ENCODE results near the gene AKAP9. TPM values are rescaled to one million over a fixed set of nuclear protein-coding genes. Genes with fewer than 3 reads are reported as not detected.
A peak's percentile ranks its signal among the peaks of the same experiment; 100 is the strongest.
"Not testable (repeated sequence)": the region's sequence is repeated elsewhere in the genome, so short reads cannot be mapped to it uniquely, and the experiment has no call there.

Gene AKAP9
- total and polyA plus RNA-seq, 4 experiments from 2014 or later = 8.6 to 91.4 (median 71.0) TPM

DNA sequence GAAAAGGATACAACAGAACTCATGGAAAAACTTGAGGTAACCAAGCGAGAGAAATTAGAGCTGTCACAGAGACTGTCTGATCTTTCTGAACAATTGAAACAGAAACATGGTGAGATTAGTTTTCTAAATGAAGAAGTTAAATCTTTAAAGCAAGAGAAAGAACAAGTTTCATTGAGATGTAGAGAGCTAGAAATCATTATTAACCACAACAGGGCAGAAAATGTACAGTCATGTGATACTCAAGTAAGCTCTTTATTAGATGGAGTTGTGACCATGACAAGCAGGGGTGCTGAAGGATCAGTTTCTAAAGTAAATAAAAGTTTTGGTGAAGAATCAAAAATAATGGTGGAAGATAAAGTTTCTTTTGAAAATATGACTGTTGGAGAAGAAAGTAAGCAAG, 62.1 kb downstream of the AKAP9 start:
- peaks cover 66 to 68% of the 10 kb centered on the region in 2 donors for H3K36me3 Mint-ChIP-seq
- intact Hi-C loops (cut with micrococcal nuclease) = no loop called here
- H3K4me1 Mint-ChIP-seq = peaks cover 0 to 2% (median 0%) of the 10 kb centered on the region in 4 donors
- H3K27ac Mint-ChIP-seq = peak overlapping the region in 1 of 7 donors; percentile 73
- H3K27me3 Mint-ChIP-seq = no peaks in the 10 kb centered on the region
- ChIA-PET POLR2A (ENCODE audit: partially characterized antibody) (no interaction called here), CTCF (ENCODE audit: partially characterized antibody) (no interaction called here)
- Histone ChIP-seq H3K4me1 (ENCODE audit: insufficient read depth, low read length) (no peaks in the 10 kb centered on the region), H3K9me3 (ENCODE audit: control insufficient read depth in 1 of 2, low read length in 2 of 2) (no peaks in the 10 kb centered on the region), H3K27ac (ENCODE audit: low read depth, low read length) (no peak overlapping the region), H3K36me3 (ENCODE audit: insufficient read depth, low read length) (no peaks in the 10 kb centered on the region), H3K4me3 (ENCODE audit: low read length in 2 of 2) (no peak overlapping the region), H3K27me3 (ENCODE audit: insufficient read depth, low read length) (no peaks in the 10 kb centered on the region)
- no peak for DNase-seq
- H3K4me3 Mint-ChIP-seq = no peak overlapping the region
- H3K9me3 Mint-ChIP-seq = peaks cover 0 to 5% (median 0%) of the 10 kb centered on the region in 8 donors

DNA sequence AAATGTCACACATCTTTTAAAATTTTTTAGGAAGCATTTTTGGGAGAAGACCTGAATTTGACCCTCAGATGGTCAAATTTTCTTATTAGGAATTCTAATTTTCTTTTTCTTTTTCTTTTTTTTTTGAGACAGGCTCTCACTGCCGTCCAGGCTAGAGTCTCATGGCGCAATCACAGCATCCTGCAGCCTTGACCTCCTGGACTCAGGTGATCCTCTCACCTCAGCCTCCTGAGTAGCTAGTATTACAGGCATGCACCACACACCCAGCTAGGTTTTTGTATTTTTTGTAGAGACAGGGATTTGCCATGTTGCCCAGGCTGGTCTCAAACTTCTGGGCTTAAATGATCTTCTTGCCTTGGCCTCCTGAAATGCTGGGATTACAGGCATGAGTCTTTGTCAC, 65.4 kb downstream of the AKAP9 start:
- no peak overlapping the region for H3K4me3 Mint-ChIP-seq
- DNase-seq = no peak
- Histone ChIP-seq H3K9me3 (ENCODE audit: control insufficient read depth in 1 of 2, low read length in 2 of 2) (no peaks in the 10 kb centered on the region), H3K36me3 (ENCODE audit: insufficient read depth, low read length) (no peaks in the 10 kb centered on the region), H3K4me3 (ENCODE audit: low read length in 2 of 2) (no peak overlapping the region), H3K27me3 (ENCODE audit: insufficient read depth, low read length) (no peaks in the 10 kb centered on the region), H3K27ac (ENCODE audit: low read depth, low read length) (no peak overlapping the region), H3K4me1 (ENCODE audit: insufficient read depth, low read length) (no peaks in the 10 kb centered on the region)
- H3K36me3 Mint-ChIP-seq = peaks cover 56 to 63% of the 10 kb centered on the region in 2 donors
- H3K27ac Mint-ChIP-seq = no peak overlapping the region
- H3K27me3 Mint-ChIP-seq = no peaks in the 10 kb centered on the region
- H3K4me1 Mint-ChIP-seq = peaks cover 0 to 2% (median 0%) of the 10 kb centered on the region in 4 donors
- ChIA-PET CTCF (ENCODE audit: partially characterized antibody) (no interaction called here), POLR2A (ENCODE audit: partially characterized antibody) (no interaction called here)
- H3K9me3 Mint-ChIP-seq = peaks cover 0 to 5% (median 0%) of the 10 kb centered on the region in 8 donors
- intact Hi-C loops (cut with micrococcal nuclease) = no loop called here

DNA sequence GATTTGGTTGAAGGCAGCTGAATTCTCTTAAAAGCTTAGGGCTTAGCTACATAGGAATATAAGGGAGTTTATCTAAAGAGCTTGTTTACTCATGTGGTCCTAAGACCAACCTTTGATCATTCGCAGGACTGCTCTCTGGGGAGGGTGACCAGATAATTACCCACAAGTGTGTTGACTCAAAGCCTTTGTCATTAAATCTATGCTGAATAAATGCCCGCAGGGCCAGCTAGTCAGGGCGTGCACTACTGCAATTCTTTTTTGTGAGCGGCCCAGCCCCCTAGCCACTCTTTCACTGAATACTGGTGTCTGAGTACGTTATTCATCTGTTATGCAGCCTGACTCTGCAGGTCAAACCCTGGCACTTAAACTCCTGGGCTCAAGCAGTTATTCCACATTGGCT, 69.6 kb downstream of the AKAP9 start:
- Histone ChIP-seq H3K36me3 (ENCODE audit: insufficient read depth, low read length) (peaks cover 8% of the 10 kb centered on the region), H3K9me3 (ENCODE audit: control insufficient read depth in 1 of 2, low read length in 2 of 2) (no peaks in the 10 kb centered on the region), H3K27ac (ENCODE audit: low read depth, low read length) (no peak overlapping the region), H3K4me3 (ENCODE audit: low read length in 2 of 2) (no peak overlapping the region), H3K27me3 (ENCODE audit: insufficient read depth, low read length) (no peaks in the 10 kb centered on the region), H3K4me1 (ENCODE audit: insufficient read depth, low read length) (no peaks in the 10 kb centered on the region)
- Mint-ChIP-seq H3K9me3 (no peaks in the 10 kb centered on the region), H3K27me3 (no peaks in the 10 kb centered on the region), H3K36me3 (peaks cover 54 to 61% of the 10 kb centered on the region in 2 donors), H3K4me1 (peaks cover 0 to 2% (median 0%) of the 10 kb centered on the region in 4 donors), H3K27ac (peak overlapping the region in 1 of 7 donors; percentile 4), H3K4me3 (no peak overlapping the region)
- POLR2A ChIA-PET (ENCODE audit: partially characterized antibody) = interaction anchor here (0.7 kb wide), 1 partner anchor 62 kb away, joined by 3 read pairs; no protein-coding TSS in a partner anchor
- DNase-seq = no peak
- intact Hi-C loops (cut with micrococcal nuclease) = no loop called here
- CTCF ChIA-PET (ENCODE audit: partially characterized antibody) = interaction anchor here (1.2 kb wide), 1 partner anchor 9 kb away, joined by 3 read pairs; no protein-coding TSS in a partner anchor

DNA sequence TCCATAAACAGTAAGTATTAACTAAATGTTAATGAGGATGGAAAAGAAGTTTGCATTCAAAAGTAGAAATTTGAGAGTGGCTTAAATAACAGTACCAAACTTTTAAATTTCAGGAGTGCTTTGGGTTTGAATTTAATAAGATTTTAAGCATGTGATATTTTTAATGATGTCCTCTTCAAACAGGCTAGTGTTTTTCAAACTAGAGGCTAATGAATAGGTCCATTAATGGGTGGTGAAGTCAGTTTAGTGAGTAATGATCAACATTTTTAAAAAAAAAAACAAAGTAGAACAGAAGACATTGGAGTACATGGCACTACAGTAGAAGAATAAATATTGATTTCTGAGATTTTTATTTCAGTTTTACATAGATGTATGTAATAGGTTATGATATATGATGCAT, 72.9 kb downstream of the AKAP9 start:
- no peaks in the 10 kb centered on the region for H3K27me3 Mint-ChIP-seq
- no peak for DNase-seq
- ChIA-PET POLR2A (ENCODE audit: partially characterized antibody) (no interaction called here), CTCF (ENCODE audit: partially characterized antibody) (no interaction called here)
- Histone ChIP-seq H3K36me3 (ENCODE audit: insufficient read depth, low read length) (peaks cover 12% of the 10 kb centered on the region), H3K4me3 (ENCODE audit: low read length in 2 of 2) (no peak overlapping the region), H3K4me1 (ENCODE audit: insufficient read depth, low read length) (no peaks in the 10 kb centered on the region), H3K27me3 (ENCODE audit: insufficient read depth, low read length) (no peaks in the 10 kb centered on the region), H3K9me3 (ENCODE audit: control insufficient read depth in 1 of 2, low read length in 2 of 2) (no peaks in the 10 kb centered on the region), H3K27ac (ENCODE audit: low read depth, low read length) (no peak overlapping the region)
- peak overlapping the region in 1 of 7 donors; percentile 4 for H3K27ac Mint-ChIP-seq
- H3K4me1 Mint-ChIP-seq = peaks cover 0 to 2% (median 0%) of the 10 kb centered on the region in 4 donors
- peaks cover 58 to 64% of the 10 kb centered on the region in 2 donors for H3K36me3 Mint-ChIP-seq
- intact Hi-C loops (cut with micrococcal nuclease) = no loop called here
- no peaks in the 10 kb centered on the region for H3K9me3 Mint-ChIP-seq
- H3K4me3 Mint-ChIP-seq = no peak overlapping the region

DNA sequence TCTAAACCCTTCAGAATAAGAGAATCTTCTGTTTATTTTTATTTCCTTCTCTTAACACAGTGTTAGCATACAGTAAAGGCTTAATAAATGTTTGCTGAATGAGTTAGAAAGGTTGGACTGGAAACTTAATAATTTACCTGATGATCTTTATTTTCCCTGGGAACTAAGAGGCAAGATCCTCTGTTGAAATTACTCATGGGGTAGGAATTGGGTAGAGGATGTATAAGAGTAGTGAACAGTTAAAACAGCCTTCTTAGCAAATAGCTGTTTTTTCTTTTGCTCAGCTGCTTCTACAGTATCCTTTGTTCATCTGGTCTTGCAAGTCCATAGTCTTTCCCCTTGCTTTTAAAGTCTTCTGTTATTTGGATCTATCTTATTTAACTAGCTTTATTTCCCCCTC, 80.0 kb downstream of the AKAP9 start:
- H3K36me3 Mint-ChIP-seq = peaks cover 49 to 57% of the 10 kb centered on the region in 2 donors
- peaks cover 0 to 3% (median 1%) of the 10 kb centered on the region in 4 donors for H3K4me1 Mint-ChIP-seq
- H3K4me3 ChIP-seq (ENCODE audit: low read length in 2 of 2) = no peak overlapping the region
- intact Hi-C loops (cut with micrococcal nuclease) = no loop called here
- no peaks in the 10 kb centered on the region for H3K27me3 Mint-ChIP-seq
- peaks cover 25% of the 10 kb centered on the region for H3K36me3 ChIP-seq (ENCODE audit: insufficient read depth, low read length)
- H3K9me3 ChIP-seq (ENCODE audit: control insufficient read depth in 1 of 2, low read length in 2 of 2) = no peaks in the 10 kb centered on the region
- no peaks in the 10 kb centered on the region for H3K27me3 ChIP-seq (ENCODE audit: insufficient read depth, low read length)
- H3K9me3 Mint-ChIP-seq = no peaks in the 10 kb centered on the region
- H3K27ac ChIP-seq (ENCODE audit: low read depth, low read length) = no peak overlapping the region
- H3K27ac Mint-ChIP-seq = peak overlapping the region in 3 of 7 donors; percentile 9 to 32 (median 20)
- ChIA-PET CTCF (ENCODE audit: partially characterized antibody) (no interaction called here), POLR2A (ENCODE audit: partially characterized antibody) (no interaction called here)
- no peaks in the 10 kb centered on the region for H3K4me1 ChIP-seq (ENCODE audit: insufficient read depth, low read length)
- no peak for DNase-seq
- H3K4me3 Mint-ChIP-seq = no peak overlapping the region

DNA sequence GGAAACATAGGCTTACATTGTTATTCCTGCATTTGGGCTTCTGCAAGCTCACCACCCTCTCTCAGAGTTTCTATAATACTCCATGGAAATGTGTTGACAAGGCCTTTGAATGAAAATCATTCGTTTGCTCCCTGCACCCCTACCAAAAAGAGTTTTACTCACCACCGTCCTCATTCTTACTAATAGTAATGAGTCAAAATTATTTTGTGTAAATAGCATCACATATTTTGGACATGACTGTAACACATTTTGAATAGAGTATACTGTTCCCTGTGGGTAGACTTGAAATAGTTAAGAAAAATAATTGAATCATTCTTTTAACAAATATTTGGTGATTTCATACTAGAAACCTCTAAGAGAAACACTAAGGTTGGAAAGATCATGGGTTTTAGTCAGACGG, 84.6 kb downstream of the AKAP9 start:
- intact Hi-C loops (cut with micrococcal nuclease) = no loop called here
- peaks cover 47 to 53% of the 10 kb centered on the region in 2 donors for H3K36me3 Mint-ChIP-seq

DNA sequence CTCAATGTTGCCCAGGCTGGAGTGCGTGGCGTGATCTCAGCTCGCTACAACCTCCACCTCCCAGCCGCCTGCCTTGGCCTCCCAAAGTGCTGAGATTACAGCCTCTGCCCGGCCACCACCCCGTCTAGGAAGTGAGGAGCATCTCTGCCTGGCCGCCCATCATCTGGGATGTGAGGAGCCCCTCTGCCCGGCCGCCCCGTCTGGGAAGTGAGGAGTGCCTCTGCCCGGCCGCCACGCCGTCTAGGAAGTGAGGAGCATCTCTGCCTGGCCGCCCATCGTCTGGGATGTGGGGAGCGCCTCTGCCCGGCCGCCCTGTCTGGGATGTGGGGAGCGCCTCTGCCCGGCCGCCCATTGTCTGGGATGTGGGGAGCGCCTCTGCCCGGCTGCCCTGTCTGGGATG, 86.0 kb downstream of the AKAP9 start:
- DNase-seq; H3K27me3 Mint-ChIP-seq; intact Hi-C loops (cut with micrococcal nuclease); H3K9me3 ChIP-seq (ENCODE audit: control insufficient read depth in 1 of 2, low read length in 2 of 2); H3K27ac Mint-ChIP-seq; CTCF ChIA-PET (ENCODE audit: partially characterized antibody); H3K4me1 Mint-ChIP-seq; H3K9me3 Mint-ChIP-seq; POLR2A ChIA-PET (ENCODE audit: partially characterized antibody); H3K4me1 ChIP-seq (ENCODE audit: insufficient read depth, low read length); H3K27ac ChIP-seq (ENCODE audit: low read depth, low read length); H3K4me3 ChIP-seq (ENCODE audit: low read length in 2 of 2); H3K27me3 ChIP-seq (ENCODE audit: insufficient read depth, low read length); H3K4me3 Mint-ChIP-seq: not testable (repeated sequence)
- H3K36me3 Mint-ChIP-seq = peaks cover 47 to 52% of the 10 kb centered on the region in 2 donors
- peaks cover 23% of the 10 kb centered on the region for H3K36me3 ChIP-seq (ENCODE audit: insufficient read depth, low read length)

More for the DNA sequence above, 84.6 kb downstream of the AKAP9 start:
- H3K27ac ChIP-seq (ENCODE audit: low read depth, low read length) = no peak overlapping the region
- H3K27ac Mint-ChIP-seq = no peak overlapping the region
- POLR2A ChIA-PET (ENCODE audit: partially characterized antibody) = no interaction called here
- CTCF ChIA-PET (ENCODE audit: partially characterized antibody) = no interaction called here
- H3K27me3 ChIP-seq (ENCODE audit: insufficient read depth, low read length) = no peaks in the 10 kb centered on the region
- peaks cover 23% of the 10 kb centered on the region for H3K36me3 ChIP-seq (ENCODE audit: insufficient read depth, low read length)
- peaks cover 0 to 3% (median 0%) of the 10 kb centered on the region in 8 donors for H3K9me3 Mint-ChIP-seq
- no peak overlapping the region for H3K4me3 Mint-ChIP-seq
- no peak overlapping the region for H3K4me3 ChIP-seq (ENCODE audit: low read length in 2 of 2)
- H3K4me1 Mint-ChIP-seq = peaks cover 0 to 3% (median 1%) of the 10 kb centered on the region in 4 donors
- no peak for DNase-seq
- H3K9me3 ChIP-seq (ENCODE audit: control insufficient read depth in 1 of 2, low read length in 2 of 2) = no peaks in the 10 kb centered on the region
- no peaks in the 10 kb centered on the region for H3K27me3 Mint-ChIP-seq
- H3K4me1 ChIP-seq (ENCODE audit: insufficient read depth, low read length) = no peaks in the 10 kb centered on the region

DNA sequence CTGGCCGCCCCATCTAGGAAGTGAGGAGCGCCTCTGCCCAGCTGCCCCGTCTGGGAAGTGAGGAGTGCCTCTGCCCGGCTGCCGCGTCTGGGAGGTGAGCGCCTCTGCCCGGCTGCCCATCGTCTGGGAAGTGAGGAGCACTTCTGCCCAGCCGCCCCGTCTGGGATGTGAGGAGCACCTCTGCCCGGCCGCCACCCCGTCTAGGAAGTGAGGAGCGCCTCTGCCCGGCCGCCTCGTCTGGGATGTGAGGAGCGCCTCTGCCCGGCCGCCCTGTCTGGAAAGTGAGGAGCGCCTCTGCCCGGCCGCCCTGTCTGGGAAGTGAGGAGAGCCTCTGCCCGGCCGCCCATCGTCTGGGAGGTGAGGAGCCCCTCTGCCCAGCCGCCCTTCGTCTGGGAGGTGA, 86.5 kb downstream of the AKAP9 start:
- H3K4me1 ChIP-seq (ENCODE audit: insufficient read depth, low read length); H3K27ac ChIP-seq (ENCODE audit: low read depth, low read length); intact Hi-C loops (cut with micrococcal nuclease); CTCF ChIA-PET (ENCODE audit: partially characterized antibody); H3K9me3 ChIP-seq (ENCODE audit: control insufficient read depth in 1 of 2, low read length in 2 of 2); H3K27ac Mint-ChIP-seq; POLR2A ChIA-PET (ENCODE audit: partially characterized antibody); H3K9me3 Mint-ChIP-seq; H3K4me1 Mint-ChIP-seq; H3K27me3 Mint-ChIP-seq; DNase-seq; H3K27me3 ChIP-seq (ENCODE audit: insufficient read depth, low read length); H3K4me3 Mint-ChIP-seq; H3K4me3 ChIP-seq (ENCODE audit: low read length in 2 of 2): not testable (repeated sequence)
- peaks cover 46 to 52% of the 10 kb centered on the region in 2 donors for H3K36me3 Mint-ChIP-seq
- H3K36me3 ChIP-seq (ENCODE audit: insufficient read depth, low read length) = peaks cover 23% of the 10 kb centered on the region

Measured in CD4-positive, alpha-beta memory T cell (primary cell).